Neural progenitor cell (in vitro differentiated cells): ENCODE measurements around the gene RFX6. TPM values are rescaled to one million over a fixed set of nuclear protein-coding genes. Genes with fewer than 3 reads are reported as not detected.
"Not testable (repeated sequence)": the region's sequence is repeated elsewhere in the genome, so short reads cannot be mapped to it uniquely, and the experiment has no call there.

Experiments
- DNase-seq: peaks from one replicate; pipeline ENCODE4 v3.0.0-alpha.2; 2016; ENCODE audit warnings: low spot score
- H2AFZ ChIP-seq: fragments of 200-600 bp; sonication (generic); replicated peaks from 2 replicates; pipeline ENCODE4 v1.6.1; 2016; ENCODE audit warnings: antibody characterized with exemption
- H3F3A ChIP-seq: fragments of 200-600 bp; sonication (generic); 2 replicates; pipeline ENCODE4 v1.6.1; 2016; ENCODE audit warnings: antibody characterized with exemption, low read depth
- H3K27ac ChIP-seq: fragments of 200-600 bp; sonication (generic); 2 replicates; pipeline ENCODE4 v1.5.1; 2016; ENCODE audit warnings: mild to moderate bottlenecking
- H3K27me3 ChIP-seq: fragments of 200-600 bp; sonication (generic); 2 replicates; pipeline ENCODE4 v1.6.1; 2016; ENCODE audit warnings: mild to moderate bottlenecking, moderate library complexity
- H3K36me3 ChIP-seq: fragments of 200-600 bp; sonication (generic); 2 replicates; pipeline ENCODE4 v1.5.1; 2016
- H3K4me1 ChIP-seq: fragments of 200-600 bp; sonication (generic); 2 replicates; pipeline ENCODE4 v1.6.1; 2016; ENCODE audit warnings: mixed run types
- H3K4me2 ChIP-seq: fragments of 200-600 bp; sonication (generic); 2 replicates; pipeline ENCODE4 v1.6.1; 2016
- H3K4me3 ChIP-seq: fragments of 200-600 bp; sonication (generic); 2 replicates; pipeline ENCODE4 v1.5.1; 2016
- H3K79me2 ChIP-seq: fragments of 200-600 bp; sonication (generic); 2 replicates; pipeline ENCODE4 v1.6.1; 2016; ENCODE audit warnings: low read depth
- H3K9ac ChIP-seq: fragments of 200-600 bp; sonication (generic); 2 replicates; pipeline ENCODE4 v1.6.1; 2016
- H3K9me3 ChIP-seq: fragments of 200-600 bp; sonication (generic); 2 replicates; pipeline ENCODE4 v1.5.1; 2016; ENCODE audit warnings: low read depth
- H4K20me1 ChIP-seq: fragments of 200-600 bp; sonication (generic); 2 replicates; pipeline ENCODE4 v1.6.1; 2016; ENCODE audit warnings: low read depth
- H3K27ac Mint-ChIP-seq: 3 replicates; pipeline ENCODE4 v1.8.0; 2021; ENCODE audit warnings: mixed read lengths
- H3K27me3 Mint-ChIP-seq: 2 replicates; pipeline ENCODE4 v1.8.0; 2022; ENCODE audit warnings: low read depth, mild to moderate bottlenecking, inconsistent platforms, moderate library complexity, mixed read lengths; ENCODE audit not compliant: insufficient read depth
- H3K36me3 Mint-ChIP-seq: 3 replicates; pipeline ENCODE4 v1.8.0; 2021; ENCODE audit warnings: mixed read lengths
- H3K4me1 Mint-ChIP-seq: 3 replicates; pipeline ENCODE4 v1.8.0; 2021; ENCODE audit warnings: mixed read lengths
- H3K4me3 Mint-ChIP-seq: 3 replicates; pipeline ENCODE4 v1.8.0; 2021; ENCODE audit warnings: mild to moderate bottlenecking, moderate library complexity, mixed read lengths
- H3K9me3 Mint-ChIP-seq: 3 replicates; pipeline ENCODE4 v1.8.0; 2020; ENCODE audit warnings: mixed read lengths
- CTCF ChIP-seq: fragments of 200-600 bp; sonication (generic); IDR thresholded peaks from 2 replicates; pipeline ENCODE4 v1.5.1; 2017; ENCODE audit warnings: antibody characterized with exemption, mild to moderate bottlenecking
- EZH2 ChIP-seq: fragments of 200-600 bp; sonication (generic); IDR thresholded peaks from 2 replicates; pipeline ENCODE4 v1.6.1; 2017; ENCODE audit warnings: antibody characterized with exemption, mild to moderate bottlenecking, moderate library complexity
- EZH2phosphoT487 ChIP-seq: fragments of 200-600 bp; sonication (generic); IDR thresholded peaks from 2 replicates; pipeline ENCODE4 v1.6.1; 2017; ENCODE audit warnings: antibody characterized with exemption
- total RNA-seq: library from RNA; depleted of rRNA; stranded (reverse); fragments of >200 nt; gene quantifications from 2 replicates; pipeline ENCODE4 v1.2.3, GENCODE V29; 2015; ENCODE audit warnings: low replicate concordance

The RFX6 gene
- not detected in 2 replicates for total RNA-seq

GRCh38 chr6:116876635-116877611 is at the start of gene RFX6:
RFX6 (plus strand) TSS chr6:116877242; CDS start chr6:116877276, 34 bp downstream.
- Histone ChIP-seq H3K9me3 (no peaks in the 10 kb centered on the region), H3K4me3 (peak within 1 kb of the TSS; percentile 62), H2AFZ (peak within 1 kb of the TSS; percentile 84), H4K20me1 (peaks cover 7% of the 10 kb centered on the region), H3K27me3 (peaks cover 81% of the 10 kb centered on the region), H3F3A (no peaks in the 10 kb centered on the region), H3K4me2 (peak within 1 kb of the TSS; percentile 100), H3K9ac (no peak within 1 kb of the TSS), H3K27ac (no peak within 1 kb of the TSS), H3K79me2 (no peaks in the 10 kb centered on the region), H3K4me1 (peaks cover 8% of the 10 kb centered on the region), H3K36me3 (no peaks in the 10 kb centered on the region)
- TF ChIP-seq CTCF, result no peak
- TF ChIP-seq EZH2, result peak; percentile 83
- peak; percentile 61 for TF ChIP-seq EZH2phosphoT487
- Mint-ChIP-seq H3K4me3 (peak within 1 kb of the TSS; percentile 83), H3K4me1 (peaks cover 15% of the 10 kb centered on the region), H3K36me3 (no peaks in the 10 kb centered on the region), H3K27ac (no peak within 1 kb of the TSS), H3K27me3 (peaks cover 40% of the 10 kb centered on the region), H3K9me3 (peaks cover 9% of the 10 kb centered on the region)
- DNase-seq, result peak; percentile 72

GRCh38 chr6:116827561-116828240 is 49.3 kb upstream of the RFX6 start:
- H3F3A ChIP-seq, result no peaks in the 10 kb centered on the region
- H3K4me1 ChIP-seq, result no peaks in the 10 kb centered on the region
- TF ChIP-seq CTCF, result no peak
- TF ChIP-seq EZH2phosphoT487, result no peak
- TF ChIP-seq EZH2, result no peak
- H3K27ac ChIP-seq, result no peak overlapping the region
- H3K4me3 ChIP-seq, result no peak overlapping the region
- no peaks in the 10 kb centered on the region for H3K27me3 Mint-ChIP-seq
- no peak for DNase-seq
- H3K4me2 ChIP-seq, result no peak overlapping the region
- H3K9me3 ChIP-seq, result no peaks in the 10 kb centered on the region
- H3K4me3 Mint-ChIP-seq, result no peak overlapping the region
- no peak overlapping the region for H3K9ac ChIP-seq
- H3K27ac Mint-ChIP-seq, result no peak overlapping the region
- no peaks in the 10 kb centered on the region for H3K36me3 Mint-ChIP-seq
- H3K27me3 ChIP-seq, result no peaks in the 10 kb centered on the region
- peaks cover 5% of the 10 kb centered on the region for H3K9me3 Mint-ChIP-seq
- no peaks in the 10 kb centered on the region for H3K4me1 Mint-ChIP-seq
- H2AFZ ChIP-seq, result no peak overlapping the region
- H3K79me2 ChIP-seq, result no peaks in the 10 kb centered on the region
- no peaks in the 10 kb centered on the region for H3K36me3 ChIP-seq
- no peaks in the 10 kb centered on the region for H4K20me1 ChIP-seq

GRCh38 chr6:116828983-116829382 is 48.1 kb upstream of the RFX6 start, which contains the start of gene GPRC6A:
GPRC6A (minus strand) TSS chr6:116829083; CDS start chr6:116829013, 70 bp downstream.
- H3K27ac ChIP-seq, result no peak within 1 kb of the TSS
- no peak within 1 kb of the TSS for H3K4me2 ChIP-seq
- no peak for DNase-seq

GRCh38 chr6:116834526-116834925 is 42.5 kb upstream of the RFX6 start:
- H2AFZ ChIP-seq, H3K9me3 ChIP-seq, H3K4me2 ChIP-seq, H3K36me3 Mint-ChIP-seq, H3K9me3 Mint-ChIP-seq, H3K27me3 Mint-ChIP-seq, H3K36me3 ChIP-seq, H3K4me1 Mint-ChIP-seq, H3K9ac ChIP-seq, H3K4me3 ChIP-seq, H3K27ac ChIP-seq, H3K27me3 ChIP-seq, H3K79me2 ChIP-seq, H3K4me1 ChIP-seq, H4K20me1 ChIP-seq, H3F3A ChIP-seq, H3K4me3 Mint-ChIP-seq, H3K27ac Mint-ChIP-seq, DNase-seq: not testable (repeated sequence)

More at GRCh38 chr6:116828983-116829382, 48.1 kb upstream of the RFX6 start, which contains the start of gene GPRC6A:
- Histone ChIP-seq H3F3A (no peaks in the 10 kb centered on the region), H3K4me3 (no peak within 1 kb of the TSS), H3K36me3 (no peaks in the 10 kb centered on the region), H3K27me3 (no peaks in the 10 kb centered on the region), H2AFZ (no peak within 1 kb of the TSS), H3K9me3 (no peaks in the 10 kb centered on the region), H3K79me2 (no peaks in the 10 kb centered on the region), H3K4me1 (no peaks in the 10 kb centered on the region), H4K20me1 (no peaks in the 10 kb centered on the region), H3K9ac (no peak within 1 kb of the TSS)
- Mint-ChIP-seq H3K27ac (peak within 1 kb of the TSS; percentile 34), H3K4me3 (no peak within 1 kb of the TSS), H3K36me3 (no peaks in the 10 kb centered on the region), H3K9me3 (no peaks in the 10 kb centered on the region), H3K27me3 (no peaks in the 10 kb centered on the region), H3K4me1 (peaks cover 1% of the 10 kb centered on the region)
- TF ChIP-seq EZH2phosphoT487 (no peak), CTCF (no peak), EZH2 (no peak)
